GM12801 (cell line): ENCODE results near the gene TOPAZ1.

Experiments used
- CTCF ChIP-seq: IDR thresholded peaks from one replicate; pipeline ENCODE4 v1.5.1; 2011; ENCODE audit warnings: control low read depth; ENCODE audit not compliant: insufficient read length; ENCODE audit errors: extremely low read depth

TOPAZ1 gene

DNA sequence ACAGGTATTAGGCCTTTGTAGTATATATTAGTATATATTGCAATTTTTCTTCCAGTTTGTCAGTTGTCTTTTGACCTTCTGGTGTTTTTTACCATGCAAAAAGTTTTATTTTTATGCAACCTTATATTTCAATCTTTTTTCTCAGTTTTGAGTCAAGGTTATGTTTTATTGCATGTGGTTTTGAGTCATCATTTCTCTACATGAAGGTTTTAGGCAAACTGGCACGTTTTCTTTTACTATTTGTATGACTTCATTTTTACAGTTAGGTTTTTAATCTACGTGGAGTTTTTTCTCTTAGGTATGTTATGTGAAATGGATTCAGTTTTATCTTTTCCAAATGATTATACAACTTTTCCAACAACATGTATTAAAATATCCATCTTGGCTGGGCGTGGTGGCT is 60.1 kb downstream of the TOPAZ1 start:
- no peak for TF ChIP-seq CTCF

DNA sequence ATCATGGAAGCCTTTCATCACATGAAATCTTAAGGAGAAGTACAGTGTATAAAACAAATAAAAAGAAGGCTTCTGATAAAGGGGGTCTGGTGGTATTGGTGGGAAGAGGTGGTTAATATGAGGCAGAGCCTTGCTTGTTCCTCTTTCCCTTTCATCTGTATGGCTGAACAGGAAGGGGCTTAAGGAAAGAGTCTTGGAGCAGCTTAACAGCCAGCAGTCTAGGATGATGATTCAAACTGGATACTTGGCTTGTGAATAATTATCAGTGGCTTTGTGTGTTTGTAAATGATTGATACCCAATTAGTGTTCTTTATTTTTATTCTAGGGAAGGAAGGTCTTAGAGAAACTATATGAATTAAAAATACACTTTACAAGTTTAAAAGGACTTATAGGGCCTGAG is 67.8 kb downstream of the TOPAZ1 start:
- TF ChIP-seq CTCF: no peak

GRCh38 chr3:44318891-44319311 is 77.2 kb downstream of the TOPAZ1 start:
- TF ChIP-seq CTCF: no peak

- TF ChIP-seq CTCF: no peak
Observed at GRCh38 chr3:44321335-44321734, 79.6 kb downstream of the TOPAZ1 start.

DNA sequence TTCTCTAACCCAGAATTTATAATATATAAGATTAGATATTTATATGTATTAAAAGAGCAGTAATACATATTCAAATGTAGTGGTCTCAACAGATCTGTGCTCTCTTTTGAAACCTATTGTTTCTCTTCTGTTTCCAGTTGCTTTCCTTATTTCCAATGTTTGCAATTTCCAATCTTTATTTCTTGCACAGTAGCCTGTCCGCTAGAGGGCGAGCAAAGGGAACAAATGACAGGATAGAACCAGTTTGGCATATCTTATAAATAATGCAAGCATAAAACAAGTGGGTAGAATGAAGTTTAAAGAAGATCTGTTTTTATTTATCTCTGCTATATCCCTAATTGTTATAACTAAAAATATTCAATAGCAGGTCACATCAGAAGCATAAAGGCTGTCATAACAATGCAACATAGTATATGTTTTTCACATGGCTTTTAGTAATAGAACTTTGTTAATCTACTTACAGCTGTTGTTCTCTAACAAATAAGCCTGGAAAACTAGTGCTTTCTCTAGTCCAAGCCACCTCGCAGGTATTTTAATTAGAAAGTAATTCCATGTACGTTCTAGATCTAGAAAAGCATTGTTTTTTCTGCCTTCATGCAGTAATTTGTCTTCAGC is 81.8 kb downstream of the TOPAZ1 start:
- peak; percentile 32 for TF ChIP-seq CTCF

- no peak for TF ChIP-seq CTCF
Observed at GRCh38 chr3:44324584-44324983, 82.9 kb downstream of the TOPAZ1 start.

GRCh38 chr3:44326019-44326418 is 84.3 kb downstream of the TOPAZ1 start:
- no peak for TF ChIP-seq CTCF
